Ovary (tissue), 10 donors: Measurements from ENCODE around the gene RNF212. TPM values are rescaled to one million over a fixed set of nuclear protein-coding genes. Genes with fewer than 3 reads are reported as not detected.

Experiments used
- DNase-seq, 5 donors: peaks; one replicate each; pipeline ENCODE4 v3.0.0-alpha.2; 2019 to 2020
- H3K27ac ChIP-seq, 2 donors: fragments of 200-600 bp; one replicate each; pipeline versions ENCODE4 v1.5.1 to v1.8.0; 2019 to 2022
- H3K27me3 ChIP-seq: fragments of 200-600 bp; one replicate; pipeline ENCODE4 v1.8.0; 2022
- H3K36me3 ChIP-seq: fragments of 200-600 bp; sonication (generic); one replicate; pipeline ENCODE4 v1.5.1; 2019
- H3K4me1 ChIP-seq: one replicate; pipeline ENCODE4 v1.8.1; 2013; ENCODE audit warnings: mild to moderate bottlenecking, moderate library complexity; ENCODE audit not compliant: insufficient read depth
- H3K4me3 ChIP-seq: fragments of 200-600 bp; sonication (generic); one replicate; pipeline ENCODE4 v1.5.1; 2017
- H3K9me3 ChIP-seq, 2 donors: fragments of 200-600 bp in 1 of 2; sonication (generic) in 1 of 2; one replicate each; pipeline versions ENCODE4 v1.5.1 to v1.8.1; 2013 to 2019; ENCODE audit warnings: mild to moderate bottlenecking in 1 of 2, moderate library complexity in 1 of 2
- EP300 ChIP-seq: sonication (generic); formaldehyde crosslinking; IDR thresholded peaks from one replicate; pipeline ENCODE4 v1.6.1; 2017; ENCODE audit warnings: antibody characterized with exemption
- POLR2A ChIP-seq: fragments of 450-650 bp; IDR thresholded peaks from one replicate; pipeline ENCODE4 v1.6.1; 2017; ENCODE audit warnings: antibody characterized with exemption, mild to moderate bottlenecking, moderate library complexity
- WGBS, 3 donors: extraction: QIAGEN DNeasy Blood & Tissue Kit in 1 of 3; methylation state at CpG; one replicate each; pipeline versions ENCODE4 v1.1.5 to v1.1.7; 2013 to 2017; 5-methylcytosine and 5-hydroxymethylcytosine counted together
- intact Hi-C, 4 donors: fragments of 100-400 bp; cut with DNase I; formaldehyde crosslinking; loops; one replicate each; pipeline versions ENCODE4 v1.11.0 to v1.15.1; 2022 to 2023
- long read RNA-seq, 3 donors: library from polyadenylated mRNA in 2 of 3; unstranded in 2 of 3; transcript quantifications; one replicate each; pipeline ENCODE4 v2.0.0 and lab custom pipeline, GENCODE V29; 2021 to 2026
- polyA plus RNA-seq, 2 donors: library from polyadenylated mRNA; stranded (reverse); fragments of 200-250 nt in 1 of 2; fragments of 350-450 nt in 1 of 2; fragmentation: Illumina TruSeq in 1 of 2; extraction: RNeasy Lipid Tissue Mini Kit (QIAGEN cat#74804) in 1 of 2; gene quantifications; one replicate each; pipeline ENCODE4 v1.2.3, GENCODE V29; 2013 to 2014
- total RNA-seq, 7 donors: library from RNA; depleted of rRNA in 2 of 7; stranded (reverse); fragments of >200 nt in 2 of 7; fragmentation: NEBNext Ultra II Directional in 3 of 7; extraction: Animal tissue kit (Norgen Biotek cat#: 25700) in 3 of 7; gene quantifications; one replicate each; pipeline versions ENCODE4 v1.1.0 to v1.2.4, GENCODE V29; 2016 to 2023
- TF ChIP-seq, protein P1 (sequence below), 3 donors: fragments of 450-650 bp in 2 of 3; fragments of 200-600 bp in 1 of 3; IDR thresholded peaks; one replicate each; pipeline versions ENCODE4 v1.5.1 to v1.8.0; 2016 to 2022; ENCODE audit warnings: antibody characterized with exemption in 3 of 3, mild to moderate bottlenecking in 1 of 3
- donor health status: DM: no; HTN: no; CAD: no; lungs with moderate emphysema.
- donor health status: DM: no; HTN: no; CAD: no.
- donor health status: Bipolar disorder and iron deficiency.
- donor health status: DM: yes; HTN: yes; CAD: no.
- donor health status: DM: no; HTN: no; CAD: no.
- donor health status: DM: yes; HTN: yes; CAD: no.

RNF212 gene, protein sequence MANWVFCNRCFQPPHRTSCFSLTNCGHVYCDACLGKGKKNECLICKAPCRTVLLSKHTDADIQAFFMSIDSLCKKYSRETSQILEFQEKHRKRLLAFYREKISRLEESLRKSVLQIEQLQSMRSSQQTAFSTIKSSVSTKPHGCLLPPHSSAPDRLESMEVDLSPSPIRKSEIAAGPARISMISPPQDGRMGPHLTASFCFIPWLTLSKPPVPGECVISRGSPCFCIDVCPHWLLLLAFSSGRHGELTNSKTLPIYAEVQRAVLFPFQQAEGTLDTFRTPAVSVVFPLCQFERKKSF
- total RNA-seq (10 to 100 TPM in 6 of 7 donors, 1 to 10 TPM in 1; 6.2 to 31.0 (median 20.3) TPM), polyA plus RNA-seq (10 to 100 TPM in 1 of 2 donors, 1 to 10 TPM in 1; 6.8 to 11.5 TPM)
- long read RNA-seq, donor 1, partial matches to known transcripts, result 0 of 14 reads
- long read RNA-seq, donor 1, other reads (novel, unspliced or antisense), result 10 of 14 reads
- long read RNA-seq, donor 2, partial matches to known transcripts, result 0 of 11 reads
- long read RNA-seq, donor 2, other reads (novel, unspliced or antisense), result 8 of 11 reads
- long read RNA-seq, donor 3, partial matches to known transcripts, result 0 of 6 reads
- long read RNA-seq, donor 3, other reads (novel, unspliced or antisense), result 6 of 6 reads

DNA sequence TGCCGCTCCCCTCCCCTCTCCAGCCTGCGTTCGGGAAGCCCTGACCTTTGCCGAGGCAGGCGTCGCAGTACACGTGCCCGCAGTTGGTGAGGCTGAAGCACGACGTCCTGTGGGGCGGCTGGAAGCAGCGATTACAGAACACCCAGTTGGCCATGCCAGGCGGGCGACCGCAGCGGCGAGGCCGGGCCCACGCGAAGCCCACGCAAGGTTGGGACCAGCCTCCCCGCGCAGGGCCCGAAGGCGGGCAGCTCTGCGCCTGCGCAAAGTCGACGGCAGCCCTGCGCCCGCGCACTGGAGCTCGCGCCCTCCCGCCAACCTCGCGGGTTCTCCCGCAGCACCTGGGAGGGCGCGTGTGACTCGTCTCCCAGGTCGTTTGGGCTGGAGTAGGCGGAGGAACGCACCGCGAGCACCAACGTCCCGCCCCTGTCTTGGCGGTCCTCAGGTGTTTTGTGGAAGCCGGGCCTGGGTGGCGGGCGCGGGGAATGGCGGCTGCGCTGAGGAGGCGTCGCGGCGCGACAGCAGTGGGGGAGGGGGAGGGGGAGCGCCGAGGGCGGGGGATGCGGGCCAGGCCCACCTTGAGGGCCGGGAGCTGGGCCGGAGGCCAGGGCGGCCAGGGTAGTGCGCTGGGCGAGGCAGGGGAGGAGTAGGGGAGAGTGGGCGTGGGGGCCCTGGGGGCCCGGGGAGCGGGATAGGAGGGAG lies at the start of gene RNF212:
TSS of gene RNF212 (minus strand) at position 254 of the 699 bp plus-strand sequence. CDS start at position 154, 100 bp downstream.
- DNase-seq, result peak; percentile 49 to 77 (median 69)

DNA sequence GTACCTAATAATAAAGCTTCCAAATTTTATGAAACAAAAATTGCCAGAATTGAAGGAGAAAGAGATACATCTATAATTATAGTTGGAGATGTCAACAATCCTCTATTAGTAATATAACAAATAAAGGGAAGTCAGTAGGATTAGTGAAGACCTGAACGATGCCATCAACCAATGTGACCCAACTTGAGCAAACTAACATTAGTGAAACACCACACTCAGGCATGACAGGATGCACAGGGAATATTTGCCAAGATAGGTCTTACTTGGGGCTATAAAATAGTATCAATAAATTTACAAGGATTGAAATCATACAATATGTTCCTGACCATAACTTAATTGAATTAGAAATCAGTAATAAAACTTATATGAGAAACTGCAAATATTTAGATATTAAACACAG lies 47.0 kb upstream of the RNF212 start:
- Histone ChIP-seq H3K27me3 (no peaks in the 10 kb centered on the region), H3K27ac (no peak overlapping the region), H3K4me3 (no peak overlapping the region), H3K36me3 (no peaks in the 10 kb centered on the region), H3K4me1 (no peaks in the 10 kb centered on the region), H3K9me3 (no peaks in the 10 kb centered on the region)
- intact Hi-C loops, result loop anchor here in 1 of 4 donors (10.0 kb wide), 1 partner anchor 194 kb away; no protein-coding TSS in a partner anchor
- TF ChIP-seq, protein P1, sequence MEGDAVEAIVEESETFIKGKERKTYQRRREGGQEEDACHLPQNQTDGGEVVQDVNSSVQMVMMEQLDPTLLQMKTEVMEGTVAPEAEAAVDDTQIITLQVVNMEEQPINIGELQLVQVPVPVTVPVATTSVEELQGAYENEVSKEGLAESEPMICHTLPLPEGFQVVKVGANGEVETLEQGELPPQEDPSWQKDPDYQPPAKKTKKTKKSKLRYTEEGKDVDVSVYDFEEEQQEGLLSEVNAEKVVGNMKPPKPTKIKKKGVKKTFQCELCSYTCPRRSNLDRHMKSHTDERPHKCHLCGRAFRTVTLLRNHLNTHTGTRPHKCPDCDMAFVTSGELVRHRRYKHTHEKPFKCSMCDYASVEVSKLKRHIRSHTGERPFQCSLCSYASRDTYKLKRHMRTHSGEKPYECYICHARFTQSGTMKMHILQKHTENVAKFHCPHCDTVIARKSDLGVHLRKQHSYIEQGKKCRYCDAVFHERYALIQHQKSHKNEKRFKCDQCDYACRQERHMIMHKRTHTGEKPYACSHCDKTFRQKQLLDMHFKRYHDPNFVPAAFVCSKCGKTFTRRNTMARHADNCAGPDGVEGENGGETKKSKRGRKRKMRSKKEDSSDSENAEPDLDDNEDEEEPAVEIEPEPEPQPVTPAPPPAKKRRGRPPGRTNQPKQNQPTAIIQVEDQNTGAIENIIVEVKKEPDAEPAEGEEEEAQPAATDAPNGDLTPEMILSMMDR (IDR thresholded peaks at IDR 0.05), result no peak
- TF ChIP-seq POLR2A (no peak), EP300 (no peak)
- DNase-seq, result no peak
- WGBS, 3 donors, result 76 to 89% (median 86%) methylated on average over 1 of the region's 1 CpG

More for the DNA sequence above, at the start of gene RNF212:
- intact Hi-C loops, result no loop called here
- WGBS, 3 donors, result 5 to 19% (median 10%) methylated on average over 32 to 72 of the region's 72 CpGs
- Histone ChIP-seq H3K4me1 (peaks cover 6% of the 10 kb centered on the region), H3K4me3 (peak within 1 kb of the TSS; percentile 42), H3K36me3 (no peaks in the 10 kb centered on the region), H3K9me3 (no peaks in the 10 kb centered on the region), H3K27me3 (no peaks in the 10 kb centered on the region), H3K27ac (no peak within 1 kb of the TSS)
- TF ChIP-seq EP300 (no peak), POLR2A (no peak)
- TF ChIP-seq, protein P1 (IDR thresholded peaks at IDR 0.05), result no peak

DNA sequence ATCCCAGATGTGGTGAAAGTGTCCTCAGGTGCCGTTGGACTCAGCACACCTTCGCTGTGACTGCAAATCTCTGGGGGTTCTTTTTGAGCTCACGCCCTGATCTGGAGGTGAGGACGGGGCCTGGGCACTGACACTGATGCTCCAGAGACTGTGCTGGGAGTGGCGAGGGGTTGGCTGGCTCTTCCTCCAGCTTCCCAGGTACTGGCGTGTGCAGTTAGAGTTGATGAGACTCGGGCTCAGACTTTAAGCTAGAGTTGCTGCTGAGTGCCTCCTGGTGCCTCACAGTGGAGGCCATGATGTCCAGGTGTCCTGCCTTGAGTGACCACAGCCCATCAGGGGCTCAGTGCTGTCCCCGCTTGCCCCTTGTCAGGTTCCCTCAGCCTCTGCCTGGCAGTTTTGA lies 42.7 kb upstream of the RNF212 start:
- Histone ChIP-seq H3K4me3 (no peak overlapping the region), H3K9me3 (no peaks in the 10 kb centered on the region), H3K27ac (no peak overlapping the region), H3K27me3 (no peaks in the 10 kb centered on the region), H3K4me1 (no peaks in the 10 kb centered on the region), H3K36me3 (no peaks in the 10 kb centered on the region)
- intact Hi-C loops, result no loop called here
- WGBS, 3 donors, result 88 to 94% (median 93%) methylated on average over 8 of the region's 8 CpGs
- TF ChIP-seq POLR2A (no peak), EP300 (no peak)
- TF ChIP-seq, protein P1 (IDR thresholded peaks at IDR 0.05), result no peak
- no peak for DNase-seq

DNA sequence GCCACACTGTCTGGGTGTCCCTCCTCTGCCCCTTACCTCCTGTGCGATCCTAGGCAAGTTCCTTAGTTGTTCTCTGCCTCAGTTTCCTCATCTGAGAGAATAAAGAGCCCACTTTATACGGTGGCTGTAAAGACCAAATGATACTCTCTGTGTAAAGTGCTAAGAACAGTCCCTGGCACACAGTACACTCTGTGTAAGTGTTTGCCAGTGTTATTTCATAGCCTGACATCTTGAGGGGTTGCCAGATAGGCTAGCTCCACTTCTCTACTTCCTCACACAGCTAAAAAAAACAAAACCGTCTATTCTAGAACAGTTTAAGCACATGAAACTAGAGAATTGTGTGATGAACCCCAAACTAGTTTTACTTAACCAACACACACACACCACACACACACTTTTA lies 42.0 kb upstream of the RNF212 start:
- no peaks in the 10 kb centered on the region for H3K36me3 ChIP-seq
- no peaks in the 10 kb centered on the region for H3K27me3 ChIP-seq
- H3K4me3 ChIP-seq, result no peak overlapping the region
- no peak overlapping the region for H3K27ac ChIP-seq
- DNase-seq, result no peak
- 74 to 77% (median 75%) methylated on average over 3 of the region's 3 CpGs for WGBS, 3 donors
- no peaks in the 10 kb centered on the region for H3K4me1 ChIP-seq
- intact Hi-C loops, result no loop called here
- TF ChIP-seq POLR2A, result no peak
- TF ChIP-seq, protein P1 (IDR thresholded peaks at IDR 0.05), result no peak
- TF ChIP-seq EP300, result no peak
- H3K9me3 ChIP-seq, result no peaks in the 10 kb centered on the region
